Activated naive CD4-positive, alpha-beta T cell (primary cell): ENCODE data around the gene SRRT.
"Not testable (repeated sequence)": the region's sequence is repeated elsewhere in the genome, so short reads cannot be mapped to it uniquely, and the experiment has no call there.

Source experiments
- DNase-seq, 4 experiments: peaks; one replicate each; lab custom pipeline; 2025; lab: John Stamatoyannopoulos, UW

SRRT gene

GRCh38 chr7:100893910-100894721 lies 19.2 kb downstream of the SRRT start:
- DNase-seq = no peak

GRCh38 chr7:100894860-100895700 lies 20.2 kb downstream of the SRRT start:
- DNase-seq = peak in 3 of 4 experiments; percentile 39 to 56 (median 45)

GRCh38 chr7:100895701-100895955 lies 20.7 kb downstream of the SRRT start, which contains the start of gene ACHE:
TSS of gene ACHE (minus strand) at chr7:100895888. CDS start at chr7:100894232, 1,656 bp downstream.
- no peak for DNase-seq

- peak in 1 of 4 experiments; percentile 27 for DNase-seq
Measured at GRCh38 chr7:100895956-100896731, 21.2 kb downstream of the SRRT start.

- DNase-seq = peak in 2 of 4 experiments; percentile 35 to 36
Measured at GRCh38 chr7:100896732-100897608, 22.1 kb downstream of the SRRT start.

GRCh38 chr7:100897772-100898454 lies 23.0 kb downstream of the SRRT start:
- DNase-seq = no peak

- no peak for DNase-seq
Measured at GRCh38 chr7:100899432-100899831, 24.5 kb downstream of the SRRT start.

- no peak for DNase-seq
Measured at GRCh38 chr7:100900978-100901377, 26.1 kb downstream of the SRRT start.

- no peak for DNase-seq
Measured at GRCh38 chr7:100901921-100902332, 27.0 kb downstream of the SRRT start.

- DNase-seq = no peak
Measured at GRCh38 chr7:100902638-100903037, 27.7 kb downstream of the SRRT start.

GRCh38 chr7:100908512-100908911 lies 33.6 kb downstream of the SRRT start:
- no peak for DNase-seq

GRCh38 chr7:100910443-100910842 lies 35.5 kb downstream of the SRRT start:
- not testable (repeated sequence) for DNase-seq

- DNase-seq = no peak
Measured at GRCh38 chr7:100911484-100911883, 36.6 kb downstream of the SRRT start.

- no peak for DNase-seq
Measured at GRCh38 chr7:100914208-100914878, 39.4 kb downstream of the SRRT start.

- no peak for DNase-seq
Measured at GRCh38 chr7:100914879-100915447, 40.1 kb downstream of the SRRT start.

GRCh38 chr7:100919335-100919734 lies 44.4 kb downstream of the SRRT start:
- DNase-seq = not testable (repeated sequence)

- DNase-seq = not testable (repeated sequence)
Measured at GRCh38 chr7:100919779-100920437, 45.0 kb downstream of the SRRT start.

GRCh38 chr7:100921039-100921438 lies 46.1 kb downstream of the SRRT start:
- no peak for DNase-seq

- DNase-seq = not testable (repeated sequence)
Measured at GRCh38 chr7:100923616-100924015, 48.7 kb downstream of the SRRT start.
